Brain pericyte (primary cell): ENCODE measurements around the gene NAXD.
"Not testable (repeated sequence)": the region's sequence is repeated elsewhere in the genome, so short reads cannot be mapped to it uniquely, and the experiment has no call there.

ENCODE experiments used
- DNase-seq: peaks from one replicate; pipeline ENCODE4 v3.0.0-alpha.2; 2012; ENCODE audit warnings: low read depth, low spot score

Gene NAXD

DNA sequence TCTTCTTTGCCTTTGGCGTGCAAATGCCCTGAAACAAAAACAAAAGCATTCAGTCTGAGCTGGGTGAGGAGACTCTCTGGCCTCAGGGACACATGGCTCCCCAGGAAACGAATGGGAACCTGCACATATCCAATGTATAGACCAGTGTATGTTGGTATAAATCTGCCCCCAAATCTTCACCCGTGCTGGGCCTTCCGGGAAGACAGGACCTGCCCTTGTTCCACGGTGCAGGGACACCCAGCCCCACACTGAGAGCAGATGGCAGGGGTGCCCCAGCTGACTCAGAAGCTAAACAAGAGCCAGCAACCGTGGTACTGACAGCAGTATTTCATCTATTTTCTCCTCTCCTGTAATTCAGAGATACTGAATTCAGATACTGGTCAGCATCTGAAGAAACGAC is 48.1 kb downstream of the NAXD start:
- DNase-seq: no peak

DNA sequence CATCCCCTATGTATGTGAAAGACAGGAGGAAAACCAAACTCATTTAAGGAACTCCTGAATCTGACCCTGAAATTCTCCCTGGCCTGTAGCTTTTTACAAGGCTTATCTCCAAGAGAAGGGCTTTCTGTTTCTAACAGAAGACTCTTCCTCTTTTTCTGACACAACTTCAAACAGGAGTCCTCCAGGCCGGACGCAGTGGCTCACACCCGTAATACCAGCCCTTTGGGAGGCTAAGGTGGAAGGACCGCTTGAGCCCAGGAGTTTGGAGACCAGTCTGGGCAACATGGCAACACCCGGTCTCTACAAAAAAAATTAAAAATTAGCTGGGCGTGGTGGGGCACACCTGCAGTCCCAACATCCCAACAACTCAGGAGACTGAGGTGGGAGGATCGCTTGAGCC is 48.7 kb downstream of the NAXD start:
- DNase-seq: no peak

DNA sequence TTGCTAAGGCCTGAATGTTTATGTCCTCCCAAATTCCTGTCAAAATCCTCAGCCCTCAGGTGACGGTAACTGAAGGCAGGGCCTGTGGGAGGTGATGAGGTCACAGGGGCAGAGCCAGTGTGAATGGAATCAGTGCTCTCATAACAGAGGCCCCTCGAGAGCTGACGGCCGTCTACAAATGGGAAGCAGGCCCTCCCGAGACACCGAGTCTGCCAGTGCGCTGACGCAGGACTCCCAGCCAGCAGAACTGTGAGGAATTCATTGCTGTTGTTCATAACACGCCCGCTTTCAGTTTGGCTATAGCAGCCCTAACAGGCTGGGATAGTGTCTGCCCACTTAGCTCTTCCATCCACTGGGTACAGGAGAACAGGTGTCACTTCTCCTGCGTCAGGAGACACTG is 49.3 kb downstream of the NAXD start:
- no peak for DNase-seq

DNA sequence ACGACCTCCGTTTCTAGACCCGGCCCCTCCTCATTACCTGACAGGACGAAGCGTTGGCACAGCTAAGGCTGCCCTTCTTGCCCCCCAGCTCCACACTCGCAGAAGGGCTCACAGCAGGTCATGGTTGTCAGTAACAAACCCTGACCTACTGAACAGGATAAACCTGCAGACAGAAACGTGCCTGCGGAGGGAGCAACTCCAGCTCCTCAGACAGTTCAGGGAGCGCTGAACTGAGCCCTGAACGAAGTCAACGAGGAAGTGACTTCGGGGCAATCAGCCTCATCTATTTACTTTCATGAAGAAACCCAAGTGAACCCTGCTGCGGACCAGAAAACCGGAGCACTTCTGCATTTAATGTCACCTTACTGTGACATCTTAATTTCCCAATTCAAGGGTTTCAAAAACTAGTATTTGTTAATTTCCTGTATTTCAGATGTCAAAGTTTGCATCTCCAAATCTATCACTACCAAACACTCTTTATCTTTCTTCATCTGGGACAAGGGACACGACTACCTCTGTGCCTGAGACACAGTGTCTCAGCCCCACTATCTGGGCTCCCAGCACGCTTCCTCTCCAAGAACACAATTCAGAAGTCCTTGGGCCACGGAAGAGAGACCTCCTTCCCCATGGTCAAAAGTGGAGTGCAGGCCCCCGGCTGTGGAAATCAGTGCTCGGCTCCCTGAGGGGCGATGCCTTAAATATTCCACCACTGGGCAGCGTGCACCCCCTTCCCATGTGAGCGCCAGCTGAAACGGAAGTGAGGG is 50.3 kb downstream of the NAXD start:
- no peak for DNase-seq

DNA sequence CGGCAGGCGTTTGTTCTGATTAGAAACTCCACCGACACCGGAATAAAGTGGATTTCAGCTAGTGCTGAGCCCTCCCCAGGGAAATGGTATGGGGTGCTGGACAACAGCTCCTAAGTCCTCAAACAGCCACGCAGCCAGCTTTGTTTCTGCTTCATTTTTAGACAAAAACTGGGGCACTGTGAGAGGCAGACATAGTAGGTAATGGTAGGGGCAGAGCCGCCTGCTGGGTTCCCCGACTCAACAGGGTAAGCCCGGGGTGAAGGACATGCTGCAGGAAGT is 50.8 kb downstream of the NAXD start:
- no peak for DNase-seq

DNA sequence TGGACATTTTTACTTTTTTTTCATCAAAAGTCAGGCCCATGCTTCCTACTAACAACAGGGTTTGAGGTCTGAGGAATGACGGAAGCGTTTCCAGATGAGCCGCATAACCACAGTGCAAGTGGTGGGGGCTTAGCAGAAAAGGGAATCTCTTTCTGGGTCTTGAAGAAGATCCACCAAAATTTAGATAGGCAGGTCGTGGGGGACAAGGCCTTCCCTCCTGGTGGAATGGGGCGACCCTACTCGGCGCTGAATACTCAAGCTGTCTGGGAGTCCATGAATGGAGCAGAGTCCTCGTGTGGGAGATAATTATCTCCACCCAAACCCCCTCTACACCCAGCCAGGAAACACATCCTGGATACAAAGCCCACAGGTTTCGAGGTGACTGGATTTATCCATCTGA is 53.7 kb downstream of the NAXD start:
- no peak for DNase-seq

GRCh38 chr13:110669814-110670213 is 54.5 kb downstream of the NAXD start:
- DNase-seq: not testable (repeated sequence)

- DNase-seq: no peak
Measured at GRCh38 chr13:110676595-110677587, 61.5 kb downstream of the NAXD start.

- no peak for DNase-seq
Measured at GRCh38 chr13:110677731-110678545, 62.6 kb downstream of the NAXD start.

DNA sequence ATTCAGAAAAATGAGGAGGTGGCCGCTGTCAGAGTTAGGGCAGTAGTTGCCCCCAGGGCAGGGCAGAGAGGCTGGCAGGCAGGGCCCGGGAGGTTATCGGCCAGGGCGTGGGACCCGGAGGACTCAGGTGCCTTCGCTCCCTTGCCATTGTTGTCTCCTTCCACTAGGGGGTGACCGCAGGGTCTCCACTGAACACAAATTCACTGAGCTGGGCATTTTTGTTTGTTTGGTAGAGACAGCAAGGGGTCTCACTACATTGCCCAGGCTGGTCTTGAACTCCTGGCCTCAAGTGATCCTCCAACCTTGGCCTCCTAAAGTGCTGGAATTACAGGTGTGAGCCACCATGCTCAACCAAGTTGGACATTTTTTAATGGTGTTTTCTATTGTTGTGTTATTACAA is 65.5 kb downstream of the NAXD start:
- DNase-seq: no peak

DNA sequence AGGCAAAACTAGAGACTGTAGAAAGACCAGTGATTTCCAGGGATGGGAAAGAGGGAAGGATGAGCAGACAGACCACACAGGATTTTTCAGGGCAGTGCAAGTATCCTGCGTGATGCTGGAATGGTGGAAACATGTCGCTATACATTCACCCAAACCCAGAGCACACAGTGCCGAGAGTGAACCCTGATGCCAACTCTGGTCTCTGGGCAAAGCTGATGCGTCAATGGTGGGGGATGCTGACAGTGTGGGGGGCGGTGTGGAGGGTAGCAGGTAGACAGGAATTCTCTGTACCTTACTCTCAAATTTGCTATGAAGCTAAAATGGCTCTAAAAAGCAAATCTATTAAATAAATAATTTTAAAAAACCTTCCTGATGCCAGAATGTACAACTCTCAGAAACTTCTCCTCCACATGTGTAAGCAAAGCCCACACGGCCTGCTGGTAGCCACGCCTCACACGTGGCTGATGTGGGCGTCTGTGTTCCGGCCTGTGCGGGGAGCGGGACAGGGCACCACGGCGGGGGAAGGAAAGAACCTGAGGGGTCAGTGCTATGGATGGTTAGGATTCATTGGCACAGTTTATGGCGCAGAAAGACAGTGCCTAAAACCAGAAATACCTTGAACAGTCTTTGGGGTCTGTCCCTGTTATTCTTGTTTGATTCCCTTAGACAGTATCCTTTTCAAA is 66.7 kb downstream of the NAXD start:
- no peak for DNase-seq

- DNase-seq: no peak
Measured at GRCh38 chr13:110682746-110683145, 67.4 kb downstream of the NAXD start.

DNA sequence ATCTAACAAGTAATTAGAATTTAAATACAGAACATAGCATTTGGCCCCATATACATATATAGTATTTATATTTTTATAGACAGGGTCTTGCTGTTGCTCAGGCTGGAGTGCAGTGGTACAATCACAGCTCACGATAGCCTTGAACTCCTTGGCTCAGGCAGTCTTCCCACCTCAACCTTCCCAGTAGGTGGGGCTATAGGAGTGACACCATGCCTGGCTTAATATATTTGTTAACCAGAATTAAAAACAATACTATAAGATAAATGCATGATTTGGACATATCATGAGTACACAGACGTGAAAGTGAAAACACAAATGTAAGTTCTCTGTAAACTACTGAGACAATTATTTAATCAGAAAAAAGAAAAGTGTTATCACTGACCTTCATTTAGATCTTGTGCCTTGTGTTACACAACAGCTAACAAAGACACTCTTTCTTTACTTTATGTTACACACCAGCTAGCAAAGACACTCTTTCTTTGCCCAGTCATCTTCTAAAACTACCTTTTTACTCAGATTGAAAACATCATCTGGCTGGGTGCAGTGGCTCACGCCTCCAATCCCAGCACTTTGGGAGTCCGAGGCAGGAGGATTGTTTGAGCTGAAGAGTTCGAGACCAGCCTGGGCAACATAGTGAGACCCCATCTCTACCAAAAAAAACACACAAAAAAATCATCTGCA is 68.0 kb downstream of the NAXD start:
- no peak for DNase-seq

DNA sequence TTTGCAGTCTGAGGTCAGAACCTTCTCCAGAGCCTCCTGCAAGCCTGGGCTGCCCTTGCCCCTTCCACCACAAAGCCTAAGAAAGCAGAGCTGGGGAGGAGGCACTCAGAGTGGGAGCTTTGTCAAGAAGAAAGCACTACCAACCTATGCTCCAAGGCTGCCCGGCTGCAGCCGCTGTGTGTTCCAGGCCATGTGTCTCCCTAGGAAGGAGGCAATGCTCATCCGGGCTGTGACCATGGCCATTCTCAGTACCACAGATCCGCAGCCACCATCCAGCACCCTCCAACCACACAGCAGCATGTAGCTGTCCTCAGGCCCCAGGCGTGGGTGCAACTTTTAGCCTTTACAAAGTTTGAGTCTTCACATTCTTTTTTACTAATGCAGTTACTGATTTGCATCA is 68.6 kb downstream of the NAXD start:
- DNase-seq: no peak

GRCh38 chr13:110684388-110685056 is 69.2 kb downstream of the NAXD start:
- DNase-seq: no peak

DNA sequence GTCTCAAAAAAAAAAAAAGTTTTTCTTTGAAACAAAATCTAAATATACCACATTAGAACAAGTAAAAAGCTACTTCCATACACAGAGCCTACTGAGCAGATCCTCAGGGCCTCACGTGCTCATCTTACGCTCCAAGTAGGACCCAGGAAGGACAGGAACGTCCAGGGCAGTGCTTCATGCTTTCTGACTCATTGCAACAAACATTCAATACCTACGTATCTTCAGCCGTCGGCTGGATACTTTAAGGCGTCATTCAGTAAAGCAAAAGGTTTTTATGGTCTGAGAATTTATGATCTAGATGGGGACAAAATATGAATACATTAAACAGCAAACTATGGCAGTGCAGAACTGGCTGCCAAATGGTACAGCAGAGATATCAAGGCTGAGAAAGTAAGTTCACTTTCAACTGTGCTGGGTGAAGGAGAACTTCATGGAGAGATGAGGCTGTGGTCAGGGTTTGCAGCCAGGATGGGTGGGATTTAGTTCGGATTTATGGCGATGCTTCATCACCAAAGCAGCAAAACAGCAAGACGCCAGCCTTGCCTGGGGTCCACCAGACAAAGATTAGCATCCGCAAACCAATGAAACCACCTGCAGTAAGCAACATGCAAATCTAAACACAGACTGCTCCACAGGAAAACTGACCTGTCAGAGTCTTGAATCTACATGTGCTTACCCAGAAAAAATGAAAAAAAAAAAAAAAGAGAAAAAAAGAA is 70.1 kb downstream of the NAXD start:
- DNase-seq: no peak

DNA sequence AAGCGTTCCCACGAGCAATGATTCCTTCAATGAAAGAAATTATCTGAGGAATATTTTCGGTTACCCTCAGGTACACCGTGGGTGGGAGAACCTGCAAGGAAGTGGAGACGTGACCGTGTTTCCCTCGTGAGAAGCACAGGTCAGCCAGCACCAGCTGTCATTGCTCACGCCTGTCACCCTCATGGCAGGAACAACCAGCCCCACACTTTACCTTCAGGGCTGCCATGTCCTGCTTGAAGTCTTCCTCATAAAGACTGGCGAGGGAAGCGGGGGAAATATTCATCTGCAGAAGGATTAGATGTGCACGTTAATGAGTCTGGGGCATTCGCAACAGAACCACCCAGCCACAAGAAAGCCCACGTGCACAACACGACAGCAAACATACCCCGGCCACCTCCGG is 72.4 kb downstream of the NAXD start:
- DNase-seq: no peak

GRCh38 chr13:110689041-110689440 is 73.7 kb downstream of the NAXD start:
- DNase-seq: no peak
